ENCODE data around the gene NUTM2A. TPM values are rescaled to one million over a fixed set of nuclear protein-coding genes. Genes with fewer than 3 reads are reported as not detected.
"Not testable (repeated sequence)": the region's sequence is repeated elsewhere in the genome, so short reads cannot be mapped to it uniquely, and the experiment has no call there.

NUTM2A gene
- polyA plus RNA-seq, 2 donors, result 0.89 to 1.5 TPM

DNA sequence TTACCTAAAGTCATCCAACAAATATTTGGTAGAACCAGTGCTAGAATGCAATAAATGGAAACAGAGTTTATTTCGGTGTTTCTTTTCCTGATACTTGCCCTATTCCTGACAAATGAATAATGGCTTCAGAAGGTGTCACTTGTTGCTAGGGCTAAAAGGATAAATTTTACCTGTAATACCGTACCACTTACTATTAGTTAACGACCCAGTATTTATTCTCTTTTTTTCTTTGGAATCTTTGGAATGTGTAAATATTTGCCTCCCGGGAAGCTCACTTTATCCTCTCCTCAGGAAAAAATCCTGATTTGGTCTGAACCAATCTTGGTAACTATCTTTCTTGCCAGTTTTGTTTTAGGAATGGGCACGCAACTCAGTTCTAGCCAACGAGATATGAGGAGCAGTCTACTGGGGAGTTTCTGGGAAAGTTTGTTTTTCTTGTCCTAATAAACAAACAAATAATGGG is 14.1 kb downstream of the NUTM2A start:
- not testable (repeated sequence) for H3K4me1 ChIP-seq (ENCODE audit: control insufficient read depth in 2 of 2, insufficient read depth in 2 of 2, low read length in 1 of 2); H3K36me3 ChIP-seq (ENCODE audit: control insufficient read depth in 2 of 2, insufficient read depth in 2 of 2, low read length in 1 of 2); H3K27me3 ChIP-seq (ENCODE audit: control insufficient read depth in 1 of 2, insufficient read depth in 2 of 2, low read length in 2 of 2); H3K27ac ChIP-seq (ENCODE audit: low read depth in 2 of 2, low read length in 1 of 2); H3K4me3 ChIP-seq (ENCODE audit: low read depth in 1 of 2, low read length in 2 of 2); H3K9me3 ChIP-seq (ENCODE audit: control insufficient read depth in 2 of 2, insufficient read depth in 1 of 2, low read depth in 1 of 2, low read length in 1 of 2)
- 77 to 81% methylated on average over 2 of the region's 6 CpGs for WGBS, 2 donors

- not testable (repeated sequence) for H3K27ac ChIP-seq (ENCODE audit: low read depth in 2 of 2, low read length in 1 of 2); H3K9me3 ChIP-seq (ENCODE audit: control insufficient read depth in 2 of 2, insufficient read depth in 1 of 2, low read depth in 1 of 2, low read length in 1 of 2); H3K4me1 ChIP-seq (ENCODE audit: control insufficient read depth in 2 of 2, insufficient read depth in 2 of 2, low read length in 1 of 2); H3K27me3 ChIP-seq (ENCODE audit: control insufficient read depth in 1 of 2, insufficient read depth in 2 of 2, low read length in 2 of 2); H3K36me3 ChIP-seq (ENCODE audit: control insufficient read depth in 2 of 2, insufficient read depth in 2 of 2, low read length in 1 of 2); H3K4me3 ChIP-seq (ENCODE audit: low read depth in 1 of 2, low read length in 2 of 2)
- 46 to 56% methylated on average over 3 of the region's 3 CpGs for WGBS, 2 donors
These were observed 16.9 kb downstream of the NUTM2A start for GRCh38 chr10:87242192-87242591.

DNA sequence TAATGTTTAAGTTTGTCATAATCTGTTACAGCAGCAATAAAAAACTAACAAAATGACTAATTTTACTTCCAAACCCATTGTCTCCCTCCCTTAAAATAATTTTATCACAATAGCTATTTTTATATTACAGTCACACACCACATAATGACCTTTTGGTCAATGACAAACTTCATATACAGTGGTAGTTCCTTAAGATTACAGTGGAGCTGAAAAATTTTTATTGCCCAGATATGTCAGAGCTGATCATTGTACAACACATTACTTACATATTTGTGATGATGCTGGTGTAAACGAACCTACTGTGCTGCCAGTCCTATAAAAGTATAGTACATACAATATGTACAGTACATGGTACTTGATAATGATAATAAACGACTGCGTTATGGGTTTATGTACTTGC is 22.1 kb downstream of the NUTM2A start:
- H3K27me3 ChIP-seq (ENCODE audit: control insufficient read depth in 1 of 2, insufficient read depth in 2 of 2, low read length in 2 of 2); H3K27ac ChIP-seq (ENCODE audit: low read depth in 2 of 2, low read length in 1 of 2); H3K36me3 ChIP-seq (ENCODE audit: control insufficient read depth in 2 of 2, insufficient read depth in 2 of 2, low read length in 1 of 2); H3K4me3 ChIP-seq (ENCODE audit: low read depth in 1 of 2, low read length in 2 of 2); H3K9me3 ChIP-seq (ENCODE audit: control insufficient read depth in 2 of 2, insufficient read depth in 1 of 2, low read depth in 1 of 2, low read length in 1 of 2); H3K4me1 ChIP-seq (ENCODE audit: control insufficient read depth in 2 of 2, insufficient read depth in 2 of 2, low read length in 1 of 2): not testable (repeated sequence)
- 86 to 87% methylated on average over 1 of the region's 3 CpGs for WGBS, 2 donors

- H3K4me3 ChIP-seq (ENCODE audit: low read depth in 1 of 2, low read length in 2 of 2); H3K27me3 ChIP-seq (ENCODE audit: control insufficient read depth in 1 of 2, insufficient read depth in 2 of 2, low read length in 2 of 2); H3K27ac ChIP-seq (ENCODE audit: low read depth in 2 of 2, low read length in 1 of 2); H3K4me1 ChIP-seq (ENCODE audit: control insufficient read depth in 2 of 2, insufficient read depth in 2 of 2, low read length in 1 of 2); H3K9me3 ChIP-seq (ENCODE audit: control insufficient read depth in 2 of 2, insufficient read depth in 1 of 2, low read depth in 1 of 2, low read length in 1 of 2); H3K36me3 ChIP-seq (ENCODE audit: control insufficient read depth in 2 of 2, insufficient read depth in 2 of 2, low read length in 1 of 2): not testable (repeated sequence)
- WGBS, 2 donors, result 43% methylated on average over 1 of the region's 1 CpG; no CpG with 5 or more reads in 1 of the 2 donors
These were observed 23.6 kb downstream of the NUTM2A start for GRCh38 chr10:87248818-87249353.

GRCh38 chr10:87280749-87281392 is 55.6 kb downstream of the NUTM2A start:
- not testable (repeated sequence) for H3K27me3 ChIP-seq (ENCODE audit: control insufficient read depth in 1 of 2, insufficient read depth in 2 of 2, low read length in 2 of 2); H3K36me3 ChIP-seq (ENCODE audit: control insufficient read depth in 2 of 2, insufficient read depth in 2 of 2, low read length in 1 of 2); H3K27ac ChIP-seq (ENCODE audit: low read depth in 2 of 2, low read length in 1 of 2); H3K4me3 ChIP-seq (ENCODE audit: low read depth in 1 of 2, low read length in 2 of 2); H3K4me1 ChIP-seq (ENCODE audit: control insufficient read depth in 2 of 2, insufficient read depth in 2 of 2, low read length in 1 of 2); H3K9me3 ChIP-seq (ENCODE audit: control insufficient read depth in 2 of 2, insufficient read depth in 1 of 2, low read depth in 1 of 2, low read length in 1 of 2)
- no CpG with 5 or more reads among the region's 1 CpG for WGBS, 2 donors

Other genes starting within 250 kb of the NUTM2A start
- gene FAM25A, start 205.2 kb upstream of the NUTM2A start, polyA plus RNA-seq, result 1,000 to 10,000 TPM in 1 of 2 donors, 100 to 1,000 TPM in 1; 503 to 2,365 TPM
- 10 to 100 TPM; 57.0 to 68.8 TPM for gene GLUD1, start 130.6 kb upstream of the NUTM2A start, polyA plus RNA-seq
- gene SHLD2, start 130.2 kb upstream of the NUTM2A start, polyA plus RNA-seq, result 10 to 100 TPM in 1 of 2 donors, 1 to 10 TPM in 1; 10.0 to 10.6 TPM
- gene NUTM2D, start 132.3 kb downstream of the NUTM2A start, polyA plus RNA-seq, result 1 to 10 TPM; 1.6 to 7.0 TPM